H1 (cell line): Measurements from ENCODE around the gene ARHGEF2. TPM values are rescaled to one million over a fixed set of nuclear protein-coding genes. Genes with fewer than 3 reads are reported as not detected.
A peak's percentile ranks its signal among the peaks of the same experiment; 100 is the strongest.

Source experiments
- CBX5 ChIP-seq: fragments of 300-800, 300-1000 bp; sonication (generic); IDR thresholded peaks from 2 replicates; pipeline ENCODE4 v1.7.1; 2016; ENCODE audit warnings: antibody characterized with exemption, low read length, low read depth
- CBX8 ChIP-seq: fragments of 300-800, 300-1000 bp; sonication (generic); IDR thresholded peaks from 2 replicates; pipeline ENCODE4 v1.7.1; 2016; ENCODE audit warnings: low read depth, low read length, borderline replicate concordance
- CHD1 ChIP-seq: IDR thresholded peaks from 2 replicates; pipeline ENCODE4 v1.6.1; 2012; ENCODE audit warnings: low read depth, low read length, improper control_type of control experiment
- CREB1 ChIP-seq: IDR thresholded peaks from 2 replicates; pipeline ENCODE4 v1.6.1; 2012; ENCODE audit warnings: inconsistent platforms
- POLR2A ChIP-seq, 2 experiments: IDR thresholded peaks; 1 replicate in 1 of 2; 2 replicates in 1 of 2; pipeline ENCODE4 v1.6.1; 2011; ENCODE audit warnings: low read depth in 2 of 2, low read length in 2 of 2, mild to moderate bottlenecking in 2 of 2; ENCODE audit errors: control extremely low read depth in 1 of 2
- POLR2AphosphoS5 ChIP-seq: IDR thresholded peaks from 2 replicates; pipeline ENCODE4 v1.6.1; 2011; ENCODE audit warnings: low read depth, low read length
- RAD21 ChIP-seq, 2 experiments: IDR thresholded peaks in 1 of 2; conservative IDR thresholded peaks in 1 of 2; 2 replicates each; pipeline ENCODE4 v1.6.1; 2011; ENCODE audit warnings: low read depth in 2 of 2, low read length in 2 of 2, improper control_type of control experiment in 1 of 2, inconsistent platforms in 1 of 2, mild to moderate bottlenecking in 1 of 2, moderate library complexity in 1 of 2
- RXRA ChIP-seq: IDR thresholded peaks from 2 replicates; pipeline ENCODE4 v1.6.1; 2011; ENCODE audit warnings: low read depth, mild to moderate bottlenecking, low read length, moderate library complexity; ENCODE audit not compliant: insufficient read depth
- SIN3A ChIP-seq, 2 experiments: IDR thresholded peaks in 1 of 2; conservative IDR thresholded peaks in 1 of 2; 2 replicates each; pipeline ENCODE4 v1.6.1; 2011 to 2012; ENCODE audit warnings: low read length in 2 of 2, improper control_type of control experiment in 1 of 2, low read depth in 1 of 2, mild to moderate bottlenecking in 1 of 2
- SIX5 ChIP-seq: IDR thresholded peaks from 2 replicates; pipeline ENCODE4 v1.6.1; 2011; ENCODE audit warnings: mild to moderate bottlenecking, low read depth, low read length
- SUZ12 ChIP-seq: fragments of 200-600 bp; sonication (generic); IDR thresholded peaks from 2 replicates; pipeline ENCODE4 v1.6.1; 2012; ENCODE audit warnings: mild to moderate bottlenecking, inconsistent platforms, low read length, moderate library complexity, mixed read lengths
- TAF7 ChIP-seq: optimal IDR thresholded peaks from 2 replicates; pipeline ENCODE3; 2011; ENCODE audit warnings: low read depth, mild to moderate bottlenecking, inconsistent platforms, low read length, moderate library complexity, borderline replicate concordance
- TEAD4 ChIP-seq: IDR thresholded peaks from 2 replicates; pipeline ENCODE4 v1.6.1; 2012; ENCODE audit warnings: low read depth, low read length, inconsistent platforms, mixed read lengths
- polyA plus RNA-seq, 7 experiments: library from polyadenylated mRNA; depleted of rRNA in 3 of 7; stranded (reverse) in 5 of 7; unstranded in 2 of 7; fragments of >200 nt in 5 of 7; fragments of 200-250 nt in 2 of 7; gene quantifications; 1 replicate in 5 of 7; 2 replicates in 1 of 7; 4 replicates in 1 of 7; pipeline versions ENCODE4 v1.2.1 to v1.2.3, GENCODE V29; 2011 to 2013; ENCODE audit warnings: missing spikeins in 2 of 7, mixed read lengths in 2 of 7
- total RNA-seq: library from RNA; stranded (reverse); fragmentation: NEBNext Ultra II Directional; extraction: Animal tissue kit (Norgen Biotek cat#: 25700); gene quantifications from 2 replicates; pipeline ENCODE4 v1.2.1, GENCODE V29; 2021
- TF ChIP-seq, protein P1 (sequence below): IDR thresholded peaks from 2 replicates; pipeline ENCODE4 v1.6.1; 2011; ENCODE audit warnings: low read depth, mild to moderate bottlenecking, low read length; ENCODE audit not compliant: insufficient read depth
- TF ChIP-seq, protein P2 (sequence below): IDR thresholded peaks from 2 replicates; pipeline ENCODE4 v1.6.1; 2012; ENCODE audit warnings: low read length, inconsistent platforms
- TF ChIP-seq, protein P3 (sequence below), 3 experiments: IDR thresholded peaks; 1 replicate in 2 of 3; 2 replicates in 1 of 3; pipeline versions ENCODE4 v1.5.1 to v1.6.1; 2011; ENCODE audit warnings: low read length in 3 of 3, mild to moderate bottlenecking in 3 of 3, inconsistent platforms in 2 of 3, low read depth in 1 of 3, moderate library complexity in 1 of 3; ENCODE audit not compliant: insufficient read depth in 1 of 3; ENCODE audit errors: control extremely low read depth in 1 of 3

ARHGEF2 gene
- total and polyA plus RNA-seq, 2 of the 8 experiments (the other 6 are each of a cell fraction or from before 2014, with no cell fraction given): 42.7 to 80.5 TPM

DNA sequence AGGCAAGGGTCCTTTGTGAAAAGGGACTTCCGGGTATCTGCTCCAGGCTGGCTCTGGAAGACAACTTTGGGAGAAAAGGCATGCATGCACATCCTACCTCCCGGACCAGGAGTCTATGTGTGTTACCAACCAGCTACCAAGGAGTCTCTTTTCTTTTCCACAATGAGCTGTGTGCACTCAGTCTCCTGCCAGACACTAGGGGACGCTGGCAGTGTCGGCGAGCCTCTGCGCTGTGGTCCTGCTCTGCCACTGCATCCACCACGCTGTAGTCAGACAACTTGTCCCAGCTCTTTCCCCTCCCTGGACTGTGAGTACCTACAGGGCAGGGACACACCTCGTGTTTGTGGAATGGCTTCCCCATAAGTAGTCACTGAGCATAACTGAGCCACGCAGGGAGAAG lies 47.5 kb upstream of the ARHGEF2 start (continued):
- no peak for TF ChIP-seq RXRA
- TF ChIP-seq TEAD4: no peak
- TF ChIP-seq, protein P1, sequence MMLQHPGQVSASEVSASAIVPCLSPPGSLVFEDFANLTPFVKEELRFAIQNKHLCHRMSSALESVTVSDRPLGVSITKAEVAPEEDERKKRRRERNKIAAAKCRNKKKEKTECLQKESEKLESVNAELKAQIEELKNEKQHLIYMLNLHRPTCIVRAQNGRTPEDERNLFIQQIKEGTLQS: no peak
- TF ChIP-seq, protein P2, sequence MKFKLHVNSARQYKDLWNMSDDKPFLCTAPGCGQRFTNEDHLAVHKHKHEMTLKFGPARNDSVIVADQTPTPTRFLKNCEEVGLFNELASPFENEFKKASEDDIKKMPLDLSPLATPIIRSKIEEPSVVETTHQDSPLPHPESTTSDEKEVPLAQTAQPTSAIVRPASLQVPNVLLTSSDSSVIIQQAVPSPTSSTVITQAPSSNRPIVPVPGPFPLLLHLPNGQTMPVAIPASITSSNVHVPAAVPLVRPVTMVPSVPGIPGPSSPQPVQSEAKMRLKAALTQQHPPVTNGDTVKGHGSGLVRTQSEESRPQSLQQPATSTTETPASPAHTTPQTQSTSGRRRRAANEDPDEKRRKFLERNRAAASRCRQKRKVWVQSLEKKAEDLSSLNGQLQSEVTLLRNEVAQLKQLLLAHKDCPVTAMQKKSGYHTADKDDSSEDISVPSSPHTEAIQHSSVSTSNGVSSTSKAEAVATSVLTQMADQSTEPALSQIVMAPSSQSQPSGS: no peak
- no peak for TF ChIP-seq POLR2AphosphoS5
- no peak for TF ChIP-seq CBX8
- TF ChIP-seq CBX5: no peak
- TF ChIP-seq, protein P3, sequence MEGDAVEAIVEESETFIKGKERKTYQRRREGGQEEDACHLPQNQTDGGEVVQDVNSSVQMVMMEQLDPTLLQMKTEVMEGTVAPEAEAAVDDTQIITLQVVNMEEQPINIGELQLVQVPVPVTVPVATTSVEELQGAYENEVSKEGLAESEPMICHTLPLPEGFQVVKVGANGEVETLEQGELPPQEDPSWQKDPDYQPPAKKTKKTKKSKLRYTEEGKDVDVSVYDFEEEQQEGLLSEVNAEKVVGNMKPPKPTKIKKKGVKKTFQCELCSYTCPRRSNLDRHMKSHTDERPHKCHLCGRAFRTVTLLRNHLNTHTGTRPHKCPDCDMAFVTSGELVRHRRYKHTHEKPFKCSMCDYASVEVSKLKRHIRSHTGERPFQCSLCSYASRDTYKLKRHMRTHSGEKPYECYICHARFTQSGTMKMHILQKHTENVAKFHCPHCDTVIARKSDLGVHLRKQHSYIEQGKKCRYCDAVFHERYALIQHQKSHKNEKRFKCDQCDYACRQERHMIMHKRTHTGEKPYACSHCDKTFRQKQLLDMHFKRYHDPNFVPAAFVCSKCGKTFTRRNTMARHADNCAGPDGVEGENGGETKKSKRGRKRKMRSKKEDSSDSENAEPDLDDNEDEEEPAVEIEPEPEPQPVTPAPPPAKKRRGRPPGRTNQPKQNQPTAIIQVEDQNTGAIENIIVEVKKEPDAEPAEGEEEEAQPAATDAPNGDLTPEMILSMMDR (IDR thresholded peaks at IDR 0.05; ENCODE audit: control extremely low read depth in 1 of 3, insufficient read depth in 1 of 3, low read depth in 1 of 3, low read length in 3 of 3): peak; percentile 93 to 97 (median 96)
- no peak for TF ChIP-seq TAF7
- peak; percentile 61 to 70 for TF ChIP-seq RAD21 (IDR thresholded peaks at IDR 0.05 in 1 of 2, conservative IDR thresholded peaks at IDR 0.05 in 1 of 2; ENCODE audit: low read depth in 2 of 2, low read length in 2 of 2)
- TF ChIP-seq CREB1: no peak; the same call in 1 of the 2 replicates
- no peak for TF ChIP-seq POLR2A (IDR thresholded peaks at IDR 0.05; ENCODE audit: control extremely low read depth in 1 of 2, low read depth in 2 of 2, low read length in 2 of 2)
- no peak for TF ChIP-seq SIX5
- no peak for TF ChIP-seq SIN3A (conservative IDR thresholded peaks at IDR 0.05 in 1 of 2, IDR thresholded peaks at IDR 0.05 in 1 of 2; ENCODE audit: low read depth in 1 of 2, low read length in 2 of 2)
- TF ChIP-seq SUZ12: no peak
- no peak for TF ChIP-seq CHD1
